ENCODE results near the gene NPEPL1.

GRCh38 chr20:58697201-58697866, 4.7 kb downstream of the NPEPL1 start:
- no peak for TF ChIP-seq CTCF (IDR thresholded peaks at IDR 0.05)
- no peak for TF ChIP-seq POLR2A (IDR thresholded peaks at IDR 0.05)
